GM18502 (cell line): ENCODE results near the gene DHRS7B.
"Not testable (repeated sequence)": the region's sequence is repeated elsewhere in the genome, so short reads cannot be mapped to it uniquely, and the experiment has no call there.

Experiments
- ATAC-seq: cut with Tn5 transposase; IDR thresholded peaks from one replicate; pipeline ENCODE4 v1.9.1; 2021; ENCODE audit warnings: mild to moderate bottlenecking; ENCODE audit not compliant: unreplicated experiment, poor library complexity

The DHRS7B gene

DNA sequence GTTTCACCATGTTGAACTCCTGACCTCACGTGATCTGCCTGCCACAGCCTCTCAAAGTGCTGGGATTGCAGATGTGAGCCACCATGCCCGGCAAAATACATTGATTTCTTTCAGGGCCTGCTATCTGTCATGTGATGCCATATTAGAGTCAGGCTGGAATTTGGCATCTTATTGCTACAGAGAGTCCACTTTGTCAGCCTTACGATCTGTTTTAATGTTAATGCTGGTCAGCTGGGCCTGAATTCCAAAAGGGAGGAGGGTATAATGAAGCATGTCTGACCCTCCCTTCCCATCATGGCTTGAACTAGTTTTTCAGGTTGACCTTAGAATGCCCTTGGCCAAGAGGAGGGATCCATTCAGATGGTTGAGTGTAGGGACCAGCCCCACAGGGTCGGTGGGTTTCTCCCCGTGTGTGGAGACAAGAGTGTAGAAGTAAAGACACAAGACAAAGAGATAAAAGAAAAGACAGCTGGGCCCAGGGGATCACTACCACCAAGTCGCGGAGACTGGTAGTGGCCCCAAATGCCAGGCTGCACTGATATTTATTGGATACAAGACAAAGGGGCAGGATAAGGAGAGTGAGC lies 19.6 kb upstream of the DHRS7B start:
- not testable (repeated sequence) for ATAC-seq

DNA sequence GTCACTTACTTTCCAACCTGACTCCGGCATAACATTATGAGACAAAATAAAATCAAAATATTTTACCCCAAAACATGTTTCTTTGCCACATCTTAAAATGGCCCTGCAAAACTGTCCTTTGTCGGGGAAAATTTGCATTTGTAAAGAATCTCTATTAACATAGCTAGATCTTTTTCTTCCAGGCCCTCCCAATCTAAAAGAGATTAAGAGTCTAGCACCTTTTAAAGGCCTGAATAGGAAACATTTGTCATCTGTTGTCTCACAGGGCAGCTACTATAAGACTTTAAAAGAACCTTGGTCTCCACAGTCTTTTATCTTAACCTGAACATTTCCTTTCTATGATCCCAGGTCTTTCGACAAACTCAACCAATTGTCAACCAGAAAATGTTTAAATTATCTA lies 18.1 kb upstream of the DHRS7B start:
- ATAC-seq: no peak

DNA sequence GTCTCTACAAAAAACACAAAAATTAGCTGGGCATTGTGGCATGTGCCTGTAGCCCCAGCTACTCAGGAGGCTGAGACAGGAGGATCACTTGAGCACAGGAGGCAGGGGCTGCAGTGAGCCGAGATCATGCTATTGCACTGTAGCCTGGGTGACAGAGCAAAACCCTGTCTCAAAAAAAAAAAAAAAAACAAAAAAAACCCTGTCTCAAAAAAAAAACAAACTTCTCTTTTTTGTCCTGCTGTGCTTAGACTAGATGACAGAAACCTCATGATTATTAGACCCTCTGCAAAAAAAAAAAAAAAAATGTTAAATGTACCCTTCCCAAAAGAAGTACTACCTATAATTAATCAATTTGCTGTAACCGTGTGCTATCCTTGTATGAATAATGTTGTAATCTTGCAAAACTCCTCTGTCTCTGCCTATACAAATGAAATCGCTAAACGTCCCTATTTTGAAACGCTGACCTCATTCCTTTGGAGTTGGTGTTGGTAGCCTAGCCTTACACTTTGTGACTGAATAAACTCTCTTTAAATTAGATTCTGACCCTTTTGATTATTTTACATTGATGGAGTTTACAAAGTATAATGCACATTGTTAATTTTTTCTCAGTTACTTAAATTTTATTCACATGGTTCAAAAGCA lies 13.6 kb upstream of the DHRS7B start:
- ATAC-seq: no peak

DNA sequence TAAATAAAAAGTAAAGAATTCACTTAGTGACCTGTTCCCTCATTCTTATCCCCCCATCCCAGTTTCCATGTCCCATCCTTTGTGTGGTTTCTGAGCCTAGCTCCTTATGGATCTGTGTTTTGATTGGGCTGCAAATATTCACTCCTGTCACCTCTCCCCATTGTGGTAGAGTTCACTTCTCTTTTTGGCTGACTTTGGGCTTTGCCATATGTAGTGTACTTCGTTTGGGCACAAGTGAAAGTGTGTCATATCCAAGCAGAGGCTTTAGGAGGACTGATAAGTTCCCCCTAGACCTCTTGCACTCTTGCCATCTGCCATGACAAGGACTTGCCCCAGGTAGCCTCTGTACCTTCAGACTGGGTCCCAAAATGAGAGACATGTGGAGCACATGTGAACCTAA lies 13.0 kb upstream of the DHRS7B start:
- ATAC-seq: no peak

DNA sequence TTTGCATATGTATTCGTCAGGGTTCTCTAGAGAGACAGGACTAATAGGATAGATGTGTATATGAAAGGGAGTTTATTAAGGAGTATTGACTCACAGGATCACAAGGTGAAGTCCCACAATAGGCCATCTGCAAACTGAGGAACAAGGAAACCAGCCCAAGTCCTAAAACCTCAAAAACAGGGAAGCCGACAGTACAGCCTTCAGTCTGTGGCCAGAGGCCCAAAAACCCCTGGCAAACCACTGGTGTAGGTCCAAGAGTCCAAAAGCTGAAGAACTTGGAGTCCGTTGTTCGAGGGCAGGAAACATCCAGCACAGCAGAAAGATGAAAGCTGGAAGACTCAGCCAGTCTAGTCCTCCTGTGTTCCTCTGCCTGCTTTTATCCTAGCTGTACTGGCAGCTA lies 12.0 kb upstream of the DHRS7B start:
- not testable (repeated sequence) for ATAC-seq

DNA sequence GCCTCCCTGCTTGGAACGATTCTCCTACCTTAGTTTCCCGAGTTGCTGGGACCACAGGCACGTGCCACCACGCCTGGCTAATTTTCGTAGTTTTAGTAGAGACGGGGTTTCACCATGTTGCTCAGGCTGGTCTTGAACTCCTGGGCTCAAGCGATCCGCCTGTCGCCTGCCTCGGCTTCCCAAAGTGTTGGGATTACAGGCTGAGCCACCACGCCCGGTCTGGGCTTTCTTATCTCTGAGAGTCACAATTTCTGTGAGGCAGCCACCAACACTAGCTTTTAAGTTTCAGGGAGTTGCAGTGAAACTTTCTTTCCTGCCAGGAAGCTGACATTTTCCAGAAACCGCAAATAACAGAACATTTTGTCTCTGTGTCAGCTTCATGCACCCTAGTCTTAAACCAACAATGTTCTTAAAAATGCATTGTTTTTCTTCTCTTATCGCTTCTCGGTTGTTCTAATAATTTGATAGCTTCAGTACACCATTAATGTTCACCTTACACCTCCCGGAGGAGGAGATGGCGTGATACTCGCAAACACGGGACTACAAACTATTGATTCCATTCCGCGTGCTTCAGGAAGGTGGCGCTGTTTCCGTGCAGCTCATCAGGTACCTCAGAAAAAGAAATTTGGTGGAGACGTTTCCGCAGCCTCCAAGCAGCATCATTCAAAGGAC lies 7.4 kb upstream of the DHRS7B start:
- ATAC-seq: no peak

DNA sequence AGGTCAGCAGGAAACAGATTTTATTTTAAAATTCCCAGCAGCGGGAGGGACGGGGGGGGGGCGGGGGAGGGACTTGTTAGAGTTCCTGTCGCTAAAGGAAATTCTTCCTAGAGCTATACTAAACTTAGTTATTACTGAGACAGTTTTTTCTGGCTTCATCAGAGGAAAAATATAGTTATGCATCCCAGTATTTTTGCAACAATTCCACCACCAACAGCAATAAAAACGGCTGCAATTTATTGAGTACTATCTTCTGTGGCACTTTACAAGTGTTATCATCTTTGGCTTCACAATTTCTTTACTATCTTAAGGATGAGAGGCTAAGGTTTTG lies 6.9 kb upstream of the DHRS7B start:
- ATAC-seq: no peak

DNA sequence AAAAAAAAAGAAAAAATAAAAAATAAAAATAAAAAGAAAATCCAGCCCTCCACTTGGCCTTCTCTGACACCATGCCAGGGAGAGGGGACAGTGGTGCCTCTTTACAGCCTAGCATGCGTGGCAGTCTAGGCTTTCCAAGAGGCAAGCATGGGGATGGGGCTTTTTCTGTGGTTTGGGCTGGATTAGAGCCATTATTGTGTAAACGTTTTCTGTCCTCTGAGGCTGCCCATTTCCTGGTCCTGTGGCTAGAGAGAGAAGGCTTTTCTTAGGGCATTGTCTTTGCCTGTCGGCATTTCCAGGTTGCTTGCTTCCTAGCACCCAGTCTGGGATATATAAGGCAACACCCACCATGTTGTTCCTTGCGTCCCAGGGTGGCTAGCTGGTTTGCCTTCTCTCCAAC lies 2.7 kb upstream of the DHRS7B start:
- no peak for ATAC-seq

DNA sequence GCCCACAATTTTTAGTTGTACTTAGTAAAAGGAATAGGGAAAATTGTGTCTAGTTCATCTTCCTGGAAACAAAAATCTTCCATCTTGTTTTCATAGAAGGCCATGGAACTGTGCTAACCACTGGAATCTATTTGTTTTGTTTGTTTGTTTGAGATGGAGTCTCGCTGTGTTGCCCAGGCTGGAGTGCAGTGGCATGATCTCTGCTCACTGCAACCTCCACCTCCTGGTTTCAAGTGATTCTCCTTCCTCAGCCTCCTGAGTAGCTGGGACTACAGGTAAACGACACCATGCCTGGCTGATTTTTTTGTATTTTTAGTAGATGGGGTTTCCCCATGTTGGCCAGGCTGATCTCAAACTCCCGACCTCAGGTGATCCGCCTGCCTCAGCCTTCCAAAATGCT lies 2.2 kb upstream of the DHRS7B start:
- not testable (repeated sequence) for ATAC-seq

DNA sequence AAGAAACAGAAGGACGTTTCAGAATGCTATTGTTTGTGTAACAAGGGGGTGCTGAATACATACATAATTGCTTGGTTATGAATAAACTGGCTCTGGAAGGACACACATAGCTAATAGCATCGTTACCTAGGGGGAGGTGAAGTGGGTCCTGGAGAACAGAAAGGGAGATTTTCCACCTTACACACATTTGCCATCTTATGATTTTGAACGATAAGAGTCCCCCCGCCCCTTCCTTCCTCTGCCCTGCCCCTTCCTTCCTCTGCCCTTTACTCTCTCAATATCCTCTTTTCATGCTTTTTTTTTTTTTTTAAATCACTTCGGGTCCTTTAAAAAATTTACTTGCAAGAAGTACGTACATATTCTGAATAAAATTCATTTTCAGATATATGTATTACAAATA lies 902 bp upstream of the DHRS7B start:
- ATAC-seq: no peak

DNA sequence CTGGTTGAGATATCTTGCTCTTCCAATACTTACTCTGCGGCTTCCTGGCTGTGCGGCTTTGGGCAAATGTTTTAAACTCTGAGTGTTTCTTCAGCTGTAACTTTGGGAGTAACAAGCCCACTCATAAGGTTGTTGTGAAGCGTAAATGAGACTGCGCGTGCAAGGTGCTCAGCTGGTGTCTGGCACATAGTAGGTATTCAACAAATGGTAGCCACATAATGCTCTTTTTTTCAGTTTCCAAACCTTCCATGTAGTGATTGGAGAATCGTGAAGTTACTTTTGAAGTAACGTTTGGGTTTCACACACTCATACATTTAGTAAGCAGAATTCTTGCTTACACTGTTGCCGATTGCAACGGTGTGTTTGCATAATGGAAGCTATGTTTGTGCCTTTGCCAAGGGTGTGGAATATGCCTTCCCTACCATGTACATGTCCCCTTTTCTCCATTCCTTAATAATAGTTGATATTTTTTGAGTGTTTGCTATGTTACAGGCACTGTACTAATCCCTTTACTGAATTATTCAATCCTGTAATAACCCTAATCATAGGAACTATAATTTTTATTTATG lies 829 bp downstream of the DHRS7B start:
- ATAC-seq: no peak

DNA sequence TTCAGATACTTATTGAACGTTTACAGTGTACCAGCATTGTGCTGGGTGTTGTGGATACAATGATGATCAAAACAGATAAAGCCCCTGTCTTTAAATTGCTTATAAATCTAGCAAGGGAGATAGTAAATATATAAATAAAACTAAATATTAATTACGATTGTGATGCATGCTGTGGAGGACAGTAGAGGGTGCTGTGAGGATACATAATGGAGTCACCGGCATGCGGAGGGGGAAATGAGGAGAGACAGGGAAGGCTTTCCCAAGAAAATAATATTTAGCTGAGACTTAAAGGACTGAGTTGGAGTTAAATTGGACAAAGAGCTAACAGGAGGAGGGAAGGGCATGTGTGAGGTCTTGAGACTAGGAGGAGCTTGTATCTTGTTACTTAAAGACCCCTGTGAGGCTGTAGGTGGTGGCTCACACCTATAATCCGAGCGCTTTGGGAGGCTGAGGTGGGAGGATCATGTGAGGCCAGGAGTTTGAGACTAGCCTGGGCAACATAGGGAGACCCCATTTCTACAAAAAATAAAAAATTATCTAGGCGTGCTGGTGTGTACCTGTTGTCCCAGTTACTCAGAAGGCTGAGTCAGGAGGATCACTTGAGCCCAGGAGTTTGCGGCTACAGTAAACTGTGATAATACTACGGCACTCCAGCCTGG lies 2.4 kb downstream of the DHRS7B start:
- no peak for ATAC-seq

DNA sequence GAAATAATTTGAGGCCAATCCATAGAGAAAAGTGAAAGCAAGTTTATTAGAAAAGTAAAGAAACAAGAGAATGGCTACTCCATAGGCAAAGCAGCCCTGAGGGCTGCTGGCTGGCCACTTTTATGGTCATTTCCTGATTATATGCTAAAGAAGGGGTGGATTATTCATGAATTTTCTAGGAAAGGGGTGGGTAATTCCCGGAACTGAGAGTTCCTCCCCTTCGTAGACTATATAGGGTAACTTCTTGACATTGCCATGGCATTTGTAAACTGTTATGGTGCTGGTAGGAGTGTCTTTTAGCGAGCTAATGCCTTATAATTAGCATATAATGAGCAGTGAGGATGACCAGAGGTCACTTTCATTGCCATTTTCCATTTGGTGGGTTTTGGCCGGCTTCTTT lies 4.4 kb downstream of the DHRS7B start:
- ATAC-seq: no peak

DNA sequence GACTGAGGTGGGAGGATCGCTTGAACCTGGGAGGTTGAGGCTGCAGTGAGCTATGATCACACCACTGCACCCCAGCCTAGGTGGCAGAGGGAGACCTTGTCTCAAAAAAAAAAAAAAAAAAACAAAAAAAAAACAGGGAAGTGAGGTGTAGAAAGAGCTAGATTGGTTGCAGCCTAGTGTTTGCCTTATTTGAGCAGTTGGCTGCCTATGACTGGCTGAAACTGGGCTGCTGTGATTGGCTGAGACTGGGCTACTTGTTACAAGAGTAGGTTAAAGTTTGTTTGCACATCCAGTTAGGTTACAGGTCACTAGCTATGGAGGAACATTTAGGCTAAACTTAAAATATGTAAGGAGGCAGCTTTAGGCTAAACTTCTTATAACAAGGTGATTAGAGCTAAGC lies 5.7 kb downstream of the DHRS7B start:
- ATAC-seq: no peak

DNA sequence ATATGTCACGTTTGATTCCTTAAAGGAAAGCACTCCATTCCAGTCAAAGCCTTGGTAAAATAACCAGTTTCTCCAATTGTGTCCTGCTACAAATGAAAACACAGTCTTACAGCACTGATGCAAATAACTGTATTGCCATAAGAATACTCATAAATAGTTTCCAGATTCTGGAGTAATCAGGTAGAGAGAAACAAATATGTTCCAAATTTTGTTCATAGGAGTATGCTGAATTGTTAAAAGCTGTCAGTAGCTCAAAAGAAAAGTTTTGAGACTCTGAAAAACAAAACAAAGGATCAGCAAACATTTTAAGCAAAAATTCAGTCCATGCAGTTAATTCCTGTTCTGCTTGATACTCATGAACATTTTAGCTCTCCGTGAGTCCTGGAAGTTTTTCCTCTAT lies 7.8 kb downstream of the DHRS7B start:
- no peak for ATAC-seq

DNA sequence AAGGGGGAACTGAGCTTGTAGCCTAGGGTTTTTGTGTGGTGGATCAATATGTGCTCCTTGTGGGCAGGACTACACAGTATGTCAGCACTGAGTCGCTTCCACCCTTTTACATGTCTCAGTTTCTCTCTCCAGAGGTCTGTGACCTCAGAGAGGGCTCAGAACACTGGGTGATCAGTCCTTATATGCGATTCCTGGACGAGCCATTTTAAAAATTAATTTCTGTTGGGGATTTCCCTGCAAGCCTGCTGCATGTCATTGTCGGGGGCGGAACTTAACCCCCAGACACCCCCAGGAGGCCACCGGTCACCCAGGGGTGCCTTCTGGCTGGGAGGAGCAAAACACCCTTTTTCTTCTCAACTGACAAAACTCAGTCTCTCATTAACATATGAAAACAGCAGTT lies 14.1 kb downstream of the DHRS7B start:
- no peak for ATAC-seq

DNA sequence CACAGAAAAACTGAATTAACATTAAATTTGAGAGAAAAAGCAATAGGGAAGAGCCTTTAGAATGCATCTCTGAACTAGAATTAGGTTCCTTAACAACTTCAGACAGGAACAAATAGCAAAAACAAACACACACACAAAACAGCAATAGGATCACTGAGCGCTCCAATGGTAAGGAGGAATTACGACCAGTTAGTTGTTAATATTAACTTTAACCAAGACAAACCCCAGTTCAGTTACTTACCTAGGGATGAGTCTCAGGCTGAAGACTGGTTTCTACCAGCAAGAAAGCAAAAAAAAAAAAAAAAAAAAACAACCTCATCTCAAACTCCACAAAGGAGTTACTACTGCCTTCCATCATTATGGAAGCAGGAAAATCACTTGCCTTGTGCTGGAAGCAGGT lies 14.6 kb downstream of the DHRS7B start:
- ATAC-seq: no peak

DNA sequence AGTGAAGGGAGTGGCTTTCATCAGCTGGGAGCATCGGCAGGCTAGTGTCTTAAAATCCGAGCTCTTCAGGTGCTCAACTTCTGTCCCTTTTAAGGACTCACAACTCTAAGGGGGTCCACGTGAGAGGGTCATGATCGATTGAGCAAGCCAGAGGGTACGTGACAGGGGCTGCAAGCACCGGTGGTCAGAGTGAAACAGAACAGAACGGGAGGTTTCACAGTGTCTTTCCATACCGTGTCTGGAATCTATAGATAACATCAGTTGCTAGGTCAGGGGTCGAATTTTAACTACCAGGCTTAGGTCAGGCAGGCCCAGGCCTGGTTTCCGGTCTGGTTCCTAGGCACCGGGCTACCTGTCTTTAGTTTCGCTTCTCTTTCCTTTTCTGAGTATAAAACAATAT lies 15.3 kb downstream of the DHRS7B start:
- not testable (repeated sequence) for ATAC-seq

DNA sequence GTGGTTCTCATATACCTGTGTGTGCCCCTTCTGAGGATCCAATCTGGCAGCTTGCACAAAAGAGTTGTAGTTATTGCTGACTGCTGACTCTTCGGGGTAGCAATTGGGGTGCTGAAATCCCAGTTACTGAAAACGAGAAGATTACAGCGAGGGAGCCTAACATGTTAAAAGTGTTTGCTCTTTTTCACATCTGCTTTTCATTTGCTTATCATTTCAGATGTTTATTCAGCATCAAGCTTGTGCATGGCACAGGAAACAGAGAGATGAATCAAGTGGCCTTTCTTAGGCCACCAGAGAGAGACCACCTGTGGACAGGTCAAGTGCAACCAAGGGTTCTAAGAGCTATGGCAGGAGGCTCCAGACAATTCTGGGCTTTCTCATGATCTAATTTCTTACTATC lies 16.9 kb downstream of the DHRS7B start:
- ATAC-seq: no peak

DNA sequence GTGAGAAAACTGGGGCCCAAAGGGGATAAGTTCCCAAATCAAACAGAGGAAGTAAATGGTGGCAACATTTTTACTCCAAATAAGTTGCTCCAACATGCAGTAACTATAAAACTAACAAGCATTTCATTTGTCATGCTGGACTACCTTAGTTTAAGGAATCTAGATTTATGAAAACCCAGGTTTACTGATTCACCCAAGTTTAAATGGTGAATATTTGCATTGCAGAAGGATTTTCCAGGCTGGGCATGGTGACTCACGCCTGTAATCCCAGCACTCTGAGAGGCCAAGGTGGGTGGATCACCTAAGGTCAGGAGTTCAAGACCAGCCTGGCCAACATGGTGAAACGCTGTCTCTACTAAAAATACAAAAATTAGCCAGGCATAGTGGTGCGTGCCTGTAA lies 17.5 kb downstream of the DHRS7B start:
- not testable (repeated sequence) for ATAC-seq

DNA sequence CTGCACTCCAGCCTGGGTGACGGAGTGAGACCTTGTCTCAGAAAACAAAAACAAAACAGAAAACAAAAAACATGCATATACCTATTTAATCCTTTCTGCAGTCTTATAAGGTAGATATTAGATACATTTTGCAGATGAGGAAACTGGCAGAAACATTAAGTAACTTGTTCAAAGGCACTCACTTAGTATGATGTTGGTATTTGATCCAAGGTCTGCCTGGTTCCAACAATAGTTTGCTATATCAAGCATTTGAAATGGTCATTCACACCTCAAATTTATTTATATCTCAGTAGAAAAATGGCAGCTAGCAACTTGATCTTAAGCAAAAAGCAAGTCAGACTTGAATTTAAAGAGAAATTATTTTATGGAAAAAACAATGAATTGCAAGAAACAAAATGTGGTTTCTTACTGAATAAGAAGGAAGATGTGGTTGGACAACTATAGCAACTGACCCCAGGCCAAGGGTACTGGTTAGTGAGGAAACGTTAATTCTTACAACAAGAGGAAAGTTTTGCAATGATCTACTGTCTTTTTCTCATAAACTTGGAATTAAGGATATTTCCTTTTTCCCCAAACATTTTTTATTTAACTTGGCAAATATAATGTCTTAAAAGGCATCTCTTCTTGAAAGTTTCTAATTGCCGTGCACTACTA lies 19.7 kb downstream of the DHRS7B start:
- no peak for ATAC-seq
